Endothelial cell of umbilical vein (primary cell): ENCODE measurements around the gene SMAP1. TPM values are rescaled to one million over a fixed set of nuclear protein-coding genes. Genes with fewer than 3 reads are reported as not detected.

Experiments used
- BruUV-seq: library from RNA; stranded (reverse); fragments of 400-500 nt; replicated peaks from 2 replicates; lab custom pipeline; 2021; lab: Mats Ljungman, UMichigan
- CTCF ChIA-PET: fragments of 300-600, 350-600 bp; sonication (Branson Sonifier 250); formaldehyde crosslinking; loops from one replicate; lab custom pipeline; 2021; ENCODE audit warnings: antibody characterized with exemption, inconsistent platforms; lab: Charles Lee
- POLR2A ChIA-PET: fragments of 300-600, 350-600 bp; sonication (Branson Sonifier 250); formaldehyde crosslinking; loops from one replicate; lab custom pipeline; 2021; ENCODE audit warnings: antibody characterized with exemption, inconsistent platforms; lab: Charles Lee
- DNase-seq: peaks from one replicate; pipeline ENCODE4 v3.0.0-alpha.2; 2011; ENCODE audit warnings: low read depth, low spot score
- FAIRE-seq: peaks from 2 replicates; lab custom pipeline; 2011; peaks lifted over from hg19 to GRCh38; lab: Jason Lieb, UNC
- H2AFZ ChIP-seq: 2 replicates; pipeline ENCODE4 v1.6.0; 2012; ENCODE audit warnings: low read depth, low read length, control low read depth, inconsistent platforms
- H3K27ac ChIP-seq: 2 replicates; pipeline ENCODE4 v1.5.1; 2011; ENCODE audit warnings: low read depth, mild to moderate bottlenecking, control low read depth, low read length, moderate library complexity; ENCODE audit not compliant: insufficient read depth
- H3K27me3 ChIP-seq, 2 experiments: 2 replicates each; pipeline versions ENCODE4 v1.6.0 to v1.6.1; 2011; ENCODE audit warnings: low read length in 2 of 2, mixed read lengths in 1 of 2; ENCODE audit not compliant: control insufficient read depth in 2 of 2, insufficient read depth in 2 of 2
- H3K36me3 ChIP-seq, 2 experiments: 2 replicates in 1 of 2; 3 replicates in 1 of 2; pipeline ENCODE4 v1.5.1; 2011; ENCODE audit warnings: low read length in 2 of 2, mild to moderate bottlenecking in 1 of 2, moderate library complexity in 1 of 2; ENCODE audit not compliant: control insufficient read depth in 2 of 2, insufficient read depth in 2 of 2; ENCODE audit errors: extremely low read depth in 1 of 2
- H3K4me1 ChIP-seq: 3 replicates; pipeline ENCODE4 v1.5.1; 2011; ENCODE audit warnings: mild to moderate bottlenecking, low read length; ENCODE audit not compliant: control insufficient read depth, insufficient read depth; ENCODE audit errors: extremely low read depth
- H3K4me2 ChIP-seq: 2 replicates; pipeline ENCODE4 v1.6.1; 2011; ENCODE audit warnings: low read length, control low read depth, mixed read lengths; ENCODE audit not compliant: insufficient read depth
- H3K4me3 ChIP-seq, 3 experiments: fragments of 200-600 bp in 1 of 3; sonication (generic), shearing (Covaris generic) in 1 of 3; replicated peaks in 1 of 3; 2 replicates each; pipeline ENCODE4 v1.5.1; 2011 to 2016; ENCODE audit warnings: control low read depth in 3 of 3, low read length in 3 of 3, mild to moderate bottlenecking in 2 of 3, inconsistent platforms in 1 of 3, low read depth in 1 of 3, moderate library complexity in 1 of 3; ENCODE audit not compliant: insufficient read depth in 1 of 3
- H3K79me2 ChIP-seq: 2 replicates; pipeline ENCODE4 v1.6.0; 2012; ENCODE audit warnings: low read length, inconsistent platforms; ENCODE audit not compliant: control insufficient read depth, insufficient read depth
- H3K9ac ChIP-seq: replicated peaks from 2 replicates; pipeline ENCODE3; 2011; ENCODE audit warnings: low read length, control low read depth; ENCODE audit not compliant: insufficient read depth; ENCODE audit errors: extremely low read depth
- H3K9me1 ChIP-seq: replicated peaks from 3 replicates; pipeline ENCODE4 v1.6.0; 2011; ENCODE audit warnings: mild to moderate bottlenecking, low read length; ENCODE audit not compliant: control insufficient read depth, insufficient read depth; ENCODE audit errors: extremely low read depth
- H3K9me3 ChIP-seq: replicated peaks from 2 replicates; pipeline ENCODE4 v1.5.1; 2012; ENCODE audit warnings: low read length, inconsistent platforms; ENCODE audit not compliant: control insufficient read depth, insufficient read depth
- H4K20me1 ChIP-seq: replicated peaks from 2 replicates; pipeline ENCODE3; 2011; ENCODE audit warnings: mild to moderate bottlenecking, low read length; ENCODE audit not compliant: control insufficient read depth, insufficient read depth; ENCODE audit errors: extremely low read depth
- CTCF ChIP-seq, 2 donors: IDR thresholded peaks; 1 replicate in 1 of 2; 2 replicates in 1 of 2; pipeline ENCODE4 v1.5.1; 2011; ENCODE audit warnings: low read length in 2 of 2, mild to moderate bottlenecking in 2 of 2, moderate library complexity in 2 of 2, control low read depth in 1 of 2, inconsistent platforms in 1 of 2, low read depth in 1 of 2; ENCODE audit not compliant: insufficient read depth in 1 of 2; ENCODE audit errors: extremely low read depth in 1 of 2
- EZH2 ChIP-seq: IDR thresholded peaks from 2 replicates; pipeline ENCODE4 v1.6.1; 2012; ENCODE audit warnings: borderline replicate concordance, low read depth, mild to moderate bottlenecking, moderate library complexity, low read length, inconsistent platforms; ENCODE audit not compliant: severe bottlenecking
- FOS ChIP-seq: IDR thresholded peaks from 2 replicates; pipeline ENCODE4 v1.6.1; 2011; ENCODE audit warnings: mild to moderate bottlenecking, low read length, moderate library complexity, borderline replicate concordance; ENCODE audit not compliant: insufficient read depth
- GATA2 ChIP-seq: IDR thresholded peaks from 2 replicates; pipeline ENCODE4 v1.7.0; 2011; ENCODE audit warnings: low read depth, mild to moderate bottlenecking, moderate library complexity, mixed read lengths, low read length; ENCODE audit not compliant: insufficient read length, insufficient read depth
- JUN ChIP-seq: IDR thresholded peaks from 2 replicates; pipeline ENCODE4 v1.6.1; 2011; ENCODE audit warnings: borderline replicate concordance, low read depth; ENCODE audit not compliant: insufficient read length, insufficient read depth
- MAX ChIP-seq: IDR thresholded peaks from 2 replicates; pipeline ENCODE4 v1.6.1; 2011; ENCODE audit not compliant: insufficient read depth, insufficient read length
- MYC ChIP-seq: IDR thresholded peaks from one replicate; pipeline ENCODE4 v1.6.1; 2011; ENCODE audit warnings: mild to moderate bottlenecking, low read depth, low read length
- POLR2A ChIP-seq: IDR thresholded peaks from 2 replicates; pipeline ENCODE4 v1.6.1; 2012; ENCODE audit warnings: low read depth, mild to moderate bottlenecking, control low read depth, low read length
- POLR2AphosphoS5 ChIP-seq: IDR thresholded peaks from 2 replicates; pipeline ENCODE4 v1.6.1; 2012; ENCODE audit warnings: low read depth, mild to moderate bottlenecking, control low read depth, low read length, moderate library complexity; ENCODE audit not compliant: insufficient read depth
- dilution Hi-C: fragments of 300-500 bp; cut with MboI; formaldehyde crosslinking; loops from one replicate; pipeline ENCODE4 v1.15.0; 2019; ENCODE audit warnings: low sequenced_read_pairs; ENCODE audit not compliant: extremely low pct_ligation_motif_present
- intact Hi-C: fragments of 100-400 bp; cut with micrococcal nuclease; formaldehyde crosslinking; loops from one replicate; pipeline ENCODE4 v1.10.0; 2022
- polyA plus RNA-seq, 4 experiments: library from polyadenylated mRNA; depleted of rRNA in 3 of 4; stranded (reverse) in 3 of 4; unstranded in 1 of 4; fragments of >200 nt; gene quantifications; 2 replicates each; pipeline versions ENCODE4 v1.2.1 to v1.2.3, GENCODE V29; 2011 to 2012; ENCODE audit warnings: missing spikeins in 1 of 4
- total RNA-seq: library from RNA; stranded (reverse); gene quantifications from 2 replicates; pipeline ENCODE4 v1.2.3, GENCODE V29; 2021

The SMAP1 gene
- total and polyA plus RNA-seq, 2 donors (not counting 3 experiments of a cell fraction or from before 2014, with no cell fraction given), result 14.6 to 24.6 TPM

- peaks cover 12% of the 10 kb centered on the region for H3K79me2 ChIP-seq
- H3K27me3 ChIP-seq, result no peaks in the 10 kb centered on the region
- ChIA-PET POLR2A (no interaction called here), CTCF (interaction anchor here (0.9 to 2.0 kb wide), 8 partner anchors 9 to 346 kb away, joined by 3 to 12 read pairs (median 4); no protein-coding TSS in a partner anchor)
- H3K4me3 ChIP-seq, result no peak overlapping the region
- H3K9me1 ChIP-seq, result no peaks in the 10 kb centered on the region
- H3K36me3 ChIP-seq, result no peaks in the 10 kb centered on the region
- H2AFZ ChIP-seq, result no peak overlapping the region
- H3K9me3 ChIP-seq, result no peaks in the 10 kb centered on the region
- H3K27ac ChIP-seq, result peak overlapping the region; percentile 17
- peak; percentile 74 for FAIRE-seq
- H3K9ac ChIP-seq, result no peak overlapping the region
- dilution Hi-C loops (no loop called here), intact Hi-C loops (no loop called here)
- peak; percentile 64 for DNase-seq
- peak overlapping the region; percentile 28 for H3K4me2 ChIP-seq
- no peaks in the 10 kb centered on the region for H4K20me1 ChIP-seq
- peaks cover 8% of the 10 kb centered on the region for H3K4me1 ChIP-seq
- TF ChIP-seq CTCF (IDR thresholded peaks at IDR 0.05; ENCODE audit: extremely low read depth in 1 of 2, insufficient read depth in 1 of 2, low read depth in 1 of 2, low read length in 2 of 2) (no peak), FOS (no peak), JUN (no peak), POLR2A (no peak), MAX (no peak), GATA2 (no peak), MYC (no peak), EZH2 (no peak), POLR2AphosphoS5 (no peak)
- no TSS peak for BruUV-seq
Observed at GRCh38 chr6:70717038-70717801, 49.5 kb downstream of the SMAP1 start.
